Kidney epithelial cell (primary cell): ENCODE results near the gene RNASE8. TPM values are rescaled to one million over a fixed set of nuclear protein-coding genes. Genes with fewer than 3 reads are reported as not detected.
A peak's percentile ranks its signal among the peaks of the same experiment; 100 is the strongest.
"Not testable (repeated sequence)": the region's sequence is repeated elsewhere in the genome, so short reads cannot be mapped to it uniquely, and the experiment has no call there.

Source experiments
- DNase-seq: peaks from one replicate; pipeline ENCODE4 v3.0.0-alpha.2; 2010; ENCODE audit warnings: low read depth
- H3K27me3 ChIP-seq: 2 replicates; pipeline ENCODE4 v1.6.0; 2011; ENCODE audit warnings: low read length; ENCODE audit not compliant: control insufficient read depth, insufficient read depth
- H3K36me3 ChIP-seq: 2 replicates; pipeline ENCODE4 v1.5.1; 2011; ENCODE audit warnings: low read length; ENCODE audit not compliant: control insufficient read depth, insufficient read depth
- H3K4me3 ChIP-seq: 2 replicates; pipeline ENCODE4 v1.5.1; 2011; ENCODE audit warnings: low read depth, mild to moderate bottlenecking, control low read depth, low read length
- CTCF ChIP-seq: IDR thresholded peaks from 2 replicates; pipeline ENCODE4 v1.5.1; 2011; ENCODE audit warnings: mild to moderate bottlenecking, moderate library complexity, low read length, control low read depth, inconsistent platforms; ENCODE audit not compliant: insufficient read depth, poor library complexity, severe bottlenecking
- total RNA-seq: library from RNA; depleted of rRNA; stranded (reverse); fragments of >200 nt; gene quantifications from 2 replicates; pipeline ENCODE4 v1.2.3, GENCODE V29; 2015

RNASE8 gene
- not detected in 2 replicates for total RNA-seq

GRCh38 chr14:21057803-21058675 is at the start of gene RNASE8:
TSS of gene RNASE8 (plus strand) at chr14:21057822. CDS start at chr14:21057893, 71 bp downstream.
- peak; percentile 61 for TF ChIP-seq CTCF
- no peak for DNase-seq
- no peak within 1 kb of the TSS for H3K4me3 ChIP-seq
- H3K36me3 ChIP-seq, result no peaks in the 10 kb centered on the region
- H3K27me3 ChIP-seq, result no peaks in the 10 kb centered on the region

GRCh38 chr14:21009721-21010120 is 47.9 kb upstream of the RNASE8 start:
- not testable (repeated sequence) for H3K36me3 ChIP-seq, H3K4me3 ChIP-seq, DNase-seq

GRCh38 chr14:21011136-21011535 is 46.5 kb upstream of the RNASE8 start:
- no peak for TF ChIP-seq CTCF
- no peaks in the 10 kb centered on the region for H3K36me3 ChIP-seq
- DNase-seq, result no peak
- peaks cover 3% of the 10 kb centered on the region for H3K27me3 ChIP-seq
- H3K4me3 ChIP-seq, result no peak overlapping the region

More at GRCh38 chr14:21009721-21010120, 47.9 kb upstream of the RNASE8 start:
- H3K27me3 ChIP-seq, result not testable (repeated sequence)

- DNase-seq, result peak; percentile 31
- peak; percentile 82 for TF ChIP-seq CTCF
- H3K4me3 ChIP-seq, result no peak overlapping the region
- peaks cover 3% of the 10 kb centered on the region for H3K27me3 ChIP-seq
- H3K36me3 ChIP-seq, result no peaks in the 10 kb centered on the region
These were observed 42.8 kb upstream of the RNASE8 start for GRCh38 chr14:21014761-21015190.

GRCh38 chr14:21015312-21015711 is 42.3 kb upstream of the RNASE8 start:
- TF ChIP-seq CTCF, result no peak
- H3K4me3 ChIP-seq, result no peak overlapping the region
- no peak for DNase-seq

GRCh38 chr14:21016413-21017190 is 41.0 kb upstream of the RNASE8 start:
- DNase-seq, result no peak
- Histone ChIP-seq H3K27me3 (peaks cover 3% of the 10 kb centered on the region), H3K4me3 (no peak overlapping the region), H3K36me3 (no peaks in the 10 kb centered on the region)
- no peak for TF ChIP-seq CTCF

More at GRCh38 chr14:21015312-21015711, 42.3 kb upstream of the RNASE8 start:
- H3K36me3 ChIP-seq, result no peaks in the 10 kb centered on the region
- H3K27me3 ChIP-seq, result peaks cover 3% of the 10 kb centered on the region
